Measurements from ENCODE around the gene ABO.
"Not testable (repeated sequence)": the region's sequence is repeated elsewhere in the genome, so short reads cannot be mapped to it uniquely, and the experiment has no call there.

ABO gene

GRCh38 chr9:133251773-133252172 is 23.2 kb downstream of the ABO start:
- in situ Hi-C loops (cut with HindIII; ENCODE audit: low pct_ligation_motif_present, low pct_unique_long_range_greater_than_20kb, low sequenced_read_pairs) = no loop called here

GRCh38 chr9:133251221-133251620 is 23.8 kb downstream of the ABO start:
- in situ Hi-C loops (cut with HindIII; ENCODE audit: low pct_ligation_motif_present, low pct_unique_long_range_greater_than_20kb, low sequenced_read_pairs) = not testable (repeated sequence)

More at GRCh38 chr9:133251773-133252172, 23.2 kb downstream of the ABO start:
- no peak for DNase-seq

GRCh38 chr9:133250741-133251170 is 24.2 kb downstream of the ABO start:
- in situ Hi-C loops (cut with HindIII; ENCODE audit: low pct_ligation_motif_present, low pct_unique_long_range_greater_than_20kb, low sequenced_read_pairs) = no loop called here
- DNase-seq = no peak

More at GRCh38 chr9:133251221-133251620, 23.8 kb downstream of the ABO start:
- not testable (repeated sequence) for DNase-seq

- in situ Hi-C loops (cut with HindIII; ENCODE audit: low pct_ligation_motif_present, low pct_unique_long_range_greater_than_20kb, low sequenced_read_pairs) = no loop called here
- no peak for DNase-seq
These were observed 25.7 kb downstream of the ABO start for GRCh38 chr9:133249337-133249736.

- in situ Hi-C loops (cut with HindIII; ENCODE audit: low pct_ligation_motif_present, low pct_unique_long_range_greater_than_20kb, low sequenced_read_pairs) = no loop called here
- no peak for DNase-seq
These were observed 26.2 kb downstream of the ABO start for GRCh38 chr9:133248726-133249295.

GRCh38 chr9:133247632-133248031 is 27.4 kb downstream of the ABO start:
- DNase-seq = no peak
- in situ Hi-C loops (cut with HindIII; ENCODE audit: low pct_ligation_motif_present, low pct_unique_long_range_greater_than_20kb, low sequenced_read_pairs) = no loop called here

- no peak for DNase-seq
- in situ Hi-C loops (cut with HindIII; ENCODE audit: low pct_ligation_motif_present, low pct_unique_long_range_greater_than_20kb, low sequenced_read_pairs) = no loop called here
These were observed 28.0 kb downstream of the ABO start for GRCh38 chr9:133246991-133247390.

- in situ Hi-C loops (cut with HindIII; ENCODE audit: low pct_ligation_motif_present, low pct_unique_long_range_greater_than_20kb, low sequenced_read_pairs) = no loop called here
- no peak for DNase-seq
These were observed 28.4 kb downstream of the ABO start for GRCh38 chr9:133246562-133246961.

GRCh38 chr9:133242991-133243390 is 32.0 kb downstream of the ABO start:
- in situ Hi-C loops (cut with HindIII; ENCODE audit: low pct_ligation_motif_present, low pct_unique_long_range_greater_than_20kb, low sequenced_read_pairs) = no loop called here
- no peak for DNase-seq

GRCh38 chr9:133242241-133242640 is 32.8 kb downstream of the ABO start:
- no peak for DNase-seq
- in situ Hi-C loops (cut with HindIII; ENCODE audit: low pct_ligation_motif_present, low pct_unique_long_range_greater_than_20kb, low sequenced_read_pairs) = no loop called here

GRCh38 chr9:133239533-133240090 is 35.4 kb downstream of the ABO start:
- no peak for DNase-seq
- in situ Hi-C loops (cut with HindIII; ENCODE audit: low pct_ligation_motif_present, low pct_unique_long_range_greater_than_20kb, low sequenced_read_pairs) = no loop called here

GRCh38 chr9:133238851-133239532 is 36.0 kb downstream of the ABO start:
- in situ Hi-C loops (cut with HindIII; ENCODE audit: low pct_ligation_motif_present, low pct_unique_long_range_greater_than_20kb, low sequenced_read_pairs) = no loop called here
- peak; percentile 87 for DNase-seq

- in situ Hi-C loops (cut with HindIII; ENCODE audit: low pct_ligation_motif_present, low pct_unique_long_range_greater_than_20kb, low sequenced_read_pairs) = no loop called here
- peak; percentile 89 for DNase-seq
These were observed 36.6 kb downstream of the ABO start for GRCh38 chr9:133238272-133238850.

GRCh38 chr9:133237035-133237731 is 37.8 kb downstream of the ABO start:
- DNase-seq = no peak
- in situ Hi-C loops (cut with HindIII; ENCODE audit: low pct_ligation_motif_present, low pct_unique_long_range_greater_than_20kb, low sequenced_read_pairs) = no loop called here

GRCh38 chr9:133236291-133237034 is 38.5 kb downstream of the ABO start:
- in situ Hi-C loops (cut with HindIII; ENCODE audit: low pct_ligation_motif_present, low pct_unique_long_range_greater_than_20kb, low sequenced_read_pairs); DNase-seq: not testable (repeated sequence)

GRCh38 chr9:133235549-133236222 is 39.3 kb downstream of the ABO start:
- in situ Hi-C loops (cut with HindIII; ENCODE audit: low pct_ligation_motif_present, low pct_unique_long_range_greater_than_20kb, low sequenced_read_pairs) = no loop called here
- no peak for DNase-seq

GRCh38 chr9:133234577-133235322 is 40.3 kb downstream of the ABO start:
- in situ Hi-C loops (cut with HindIII; ENCODE audit: low pct_ligation_motif_present, low pct_unique_long_range_greater_than_20kb, low sequenced_read_pairs) = no loop called here
- DNase-seq = no peak
